Forelimb muscle (tissue), 1 donor: ENCODE measurements around the gene BCL11A. TPM values are rescaled to one million over a fixed set of nuclear protein-coding genes. Genes with fewer than 3 reads are reported as not detected.

Experiments
- DNase-seq: peaks from one replicate; pipeline ENCODE4 v3.0.0-alpha.2; 2013; ENCODE audit warnings: low read depth
- polyA plus RNA-seq: library from polyadenylated mRNA; unstranded; fragments of 120-200 nt; gene quantifications from one replicate; pipeline ENCODE4 v1.2.1, GENCODE V29; 2013; ENCODE audit not compliant: insufficient read length

Gene BCL11A
- polyA plus RNA-seq, 1 donor, result 4.9 TPM

DNA sequence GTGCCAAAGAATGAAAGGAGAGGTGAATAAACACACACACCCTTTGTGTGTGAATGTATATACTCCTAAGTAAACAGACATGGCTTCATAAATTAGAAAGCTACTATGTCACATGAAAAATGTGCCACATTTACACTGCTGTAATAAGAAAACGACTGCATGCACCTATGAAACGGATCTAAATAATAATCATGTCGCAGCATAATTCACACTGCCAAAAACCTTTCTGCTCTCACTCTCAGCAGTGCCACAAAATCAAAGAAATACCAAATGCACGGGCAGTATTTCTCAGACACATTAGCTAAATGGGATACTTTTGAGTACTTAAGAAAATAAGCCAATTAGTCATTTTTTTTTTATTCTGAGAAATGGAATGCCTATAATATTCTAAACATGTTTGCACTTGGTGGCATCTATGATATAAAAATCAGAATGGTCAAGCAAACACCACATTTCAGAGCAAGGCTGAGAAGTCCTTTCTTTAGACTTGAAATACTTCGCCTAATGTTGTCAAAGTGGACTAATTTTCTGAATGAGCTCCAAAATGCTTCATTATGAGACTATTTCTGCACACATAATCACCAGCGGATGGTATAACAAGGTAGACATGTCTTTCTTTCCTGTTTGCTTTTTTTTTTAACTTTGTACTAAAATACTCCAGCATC is 6.6 kb downstream of the BCL11A start:
- DNase-seq, result no peak

DNA sequence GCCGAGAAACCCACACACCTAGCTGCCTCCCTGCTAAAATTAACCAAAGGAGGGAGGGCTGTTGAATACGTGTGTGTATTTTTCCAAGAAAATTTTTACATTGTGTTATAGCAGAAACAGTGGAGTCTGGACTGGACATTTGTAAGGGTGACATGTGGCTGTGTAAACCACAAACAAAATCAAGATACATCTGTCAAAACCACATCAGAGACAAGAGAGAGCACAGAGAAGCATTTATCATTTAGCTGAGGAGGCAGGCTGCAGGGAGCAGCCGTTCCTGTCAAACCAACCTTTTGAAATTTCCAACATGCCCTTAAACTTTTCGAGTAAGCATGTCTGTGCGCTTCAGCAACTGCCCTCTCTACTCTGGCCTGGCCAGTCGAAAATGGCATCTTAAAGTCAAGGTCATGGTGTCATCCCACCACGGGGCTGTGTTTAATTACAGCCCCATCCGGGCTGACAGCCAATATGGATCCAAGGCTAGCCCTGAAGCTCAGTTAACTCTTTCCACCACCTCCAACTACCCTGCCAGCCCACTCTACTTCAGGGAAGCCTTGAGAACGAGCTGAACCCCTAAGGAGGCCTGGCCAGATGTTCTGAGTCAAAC is 8.4 kb downstream of the BCL11A start:
- DNase-seq, result no peak

DNA sequence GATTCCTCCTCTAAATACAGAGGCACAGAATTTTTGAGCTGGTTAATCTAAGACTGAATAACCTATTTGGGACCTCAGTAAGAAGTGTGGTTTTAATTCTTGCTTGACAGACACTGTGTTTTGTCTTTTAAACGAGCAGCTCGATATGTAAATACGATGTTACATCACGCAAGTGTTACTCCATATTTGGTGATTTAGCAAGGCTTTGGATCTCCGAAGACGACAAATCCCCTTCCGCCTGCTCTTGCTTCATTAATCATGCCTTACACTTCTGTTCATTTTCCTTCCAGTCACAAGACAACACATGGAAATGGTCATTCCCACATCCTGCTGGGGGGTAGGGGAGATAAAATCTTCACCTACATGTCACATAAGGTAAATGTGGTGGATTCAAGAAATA is 9.4 kb downstream of the BCL11A start:
- DNase-seq, result no peak

DNA sequence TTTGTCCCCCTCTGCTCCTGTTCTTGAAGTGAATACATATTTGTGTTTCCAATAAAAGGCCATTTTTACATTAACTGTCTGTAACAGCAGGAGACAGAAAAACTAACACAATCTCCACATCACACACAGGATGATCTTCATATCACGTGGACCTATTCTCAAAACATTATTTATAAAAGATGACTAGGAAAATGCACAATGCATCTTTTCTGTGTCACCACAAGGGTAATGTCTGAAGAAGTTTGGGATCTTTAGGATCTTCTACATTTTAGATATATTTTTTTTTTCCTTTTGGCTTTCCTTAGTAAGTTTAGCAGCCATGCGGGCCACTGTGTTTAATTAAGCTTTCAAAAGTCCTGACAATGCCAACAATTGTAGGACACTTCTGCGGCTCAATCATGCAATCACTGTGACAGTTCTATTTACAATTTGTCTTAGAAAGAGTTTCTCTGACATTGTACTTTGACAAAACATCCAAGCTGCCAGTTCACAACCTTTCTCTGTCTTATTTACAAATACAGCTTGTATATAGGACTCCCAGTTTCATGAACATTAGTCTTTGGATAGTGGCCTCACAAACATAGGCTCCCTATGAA is 12.3 kb downstream of the BCL11A start:
- DNase-seq, result no peak

DNA sequence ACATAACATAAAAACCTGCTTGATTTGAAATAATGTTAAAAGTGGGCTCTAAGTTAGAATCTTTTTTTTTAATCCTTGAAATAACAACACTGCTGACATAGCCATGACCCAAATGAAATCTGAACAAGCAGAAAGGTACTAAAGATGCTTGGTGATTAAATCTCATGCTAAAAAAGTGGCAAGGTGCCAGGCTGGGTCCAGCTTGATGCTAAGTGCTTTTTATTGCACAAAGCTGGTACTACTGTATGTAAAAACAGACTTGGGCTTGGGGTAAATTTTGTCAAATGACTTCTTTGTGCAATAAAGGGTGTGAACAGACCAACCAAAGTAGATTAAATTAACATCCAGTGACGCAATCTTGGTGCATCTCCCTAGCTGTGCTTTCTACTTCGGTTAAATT is 13.4 kb downstream of the BCL11A start:
- DNase-seq, result no peak

DNA sequence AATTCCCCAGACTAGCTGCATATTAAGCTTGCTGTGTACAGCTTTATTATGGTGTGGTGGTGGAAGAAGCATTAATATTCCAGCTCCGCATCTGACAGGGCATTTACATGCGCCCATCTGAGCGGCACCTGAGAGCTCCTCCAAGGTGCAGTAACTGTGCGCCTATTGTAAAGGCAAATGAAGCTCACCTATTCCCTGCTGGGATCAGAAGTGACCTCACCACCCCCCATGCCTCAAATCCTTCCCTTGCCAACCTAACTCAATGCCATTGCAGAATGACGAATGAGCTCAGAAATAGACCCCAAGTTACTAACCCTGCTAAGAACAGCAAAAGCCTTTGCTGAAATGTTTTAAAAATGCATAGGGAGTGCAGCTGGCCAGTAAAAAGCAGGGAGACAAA is 14.3 kb downstream of the BCL11A start:
- no peak for DNase-seq

DNA sequence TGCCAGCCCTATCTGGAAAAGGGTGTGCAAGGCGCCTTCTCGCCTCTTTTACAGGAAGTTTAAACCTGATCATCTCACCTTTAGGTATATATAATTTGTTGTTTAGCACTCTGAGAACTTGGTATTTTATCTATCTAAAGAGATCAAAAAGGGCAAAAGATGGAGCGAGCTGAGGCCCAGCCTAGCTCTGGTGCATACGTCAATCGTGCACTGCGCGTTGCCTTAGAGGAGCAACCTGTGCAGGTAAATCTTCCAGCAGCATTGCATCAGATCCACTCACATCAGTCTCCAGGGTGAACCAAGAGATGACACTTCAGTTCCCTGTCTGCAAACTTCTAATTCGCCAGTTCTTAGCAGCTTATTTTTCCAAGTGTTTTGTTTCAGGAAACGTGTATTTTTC is 15.4 kb downstream of the BCL11A start:
- no peak for DNase-seq

DNA sequence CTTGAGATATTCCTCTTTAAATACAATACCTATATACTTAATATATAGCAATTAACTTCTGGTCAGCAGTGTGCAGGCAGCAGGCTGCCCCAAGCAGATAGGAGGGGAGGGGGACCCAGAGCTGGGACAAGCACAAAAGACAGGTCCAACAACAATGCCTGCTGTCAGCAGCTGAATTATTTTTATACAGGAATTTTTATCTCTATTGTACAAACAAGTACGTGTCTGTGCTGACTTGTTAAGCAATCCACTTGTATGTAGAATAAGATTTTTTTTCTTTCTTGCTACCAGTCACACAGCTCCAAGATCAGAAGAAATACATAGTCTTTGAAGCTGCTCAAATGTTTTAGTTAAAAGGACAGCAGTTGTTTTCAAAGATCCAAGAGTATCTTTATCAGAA is 16.7 kb downstream of the BCL11A start:
- DNase-seq, result no peak

DNA sequence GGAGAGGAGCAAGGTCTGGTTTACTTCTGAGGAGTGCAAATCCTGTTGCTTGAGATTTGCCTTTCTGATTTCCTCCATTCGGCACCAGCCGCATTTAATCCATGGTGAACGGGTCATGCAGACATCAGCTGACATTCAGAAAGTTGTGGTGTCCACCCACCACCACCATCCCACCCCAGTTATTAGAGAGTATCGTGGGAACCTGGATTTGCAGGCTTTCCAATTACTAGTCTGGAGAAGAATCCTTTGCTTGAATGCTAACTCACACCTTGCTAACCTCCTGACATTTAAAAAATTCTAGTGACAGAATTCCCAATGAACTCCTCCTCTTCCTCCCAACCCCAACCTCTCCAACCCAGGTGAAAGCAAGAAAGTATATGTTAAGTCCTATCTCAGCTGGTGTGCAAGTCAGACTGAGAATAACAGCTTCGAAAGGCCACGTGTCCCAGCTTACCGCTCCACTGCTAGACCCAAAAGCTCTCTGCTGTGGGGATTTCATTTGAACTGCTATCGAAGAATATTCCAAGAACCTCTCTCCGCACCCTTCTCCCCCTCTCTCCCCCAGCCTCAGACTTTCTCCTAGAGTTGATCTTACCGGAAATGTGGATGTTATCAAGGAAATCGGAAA is 17.7 kb downstream of the BCL11A start:
- no peak for DNase-seq

DNA sequence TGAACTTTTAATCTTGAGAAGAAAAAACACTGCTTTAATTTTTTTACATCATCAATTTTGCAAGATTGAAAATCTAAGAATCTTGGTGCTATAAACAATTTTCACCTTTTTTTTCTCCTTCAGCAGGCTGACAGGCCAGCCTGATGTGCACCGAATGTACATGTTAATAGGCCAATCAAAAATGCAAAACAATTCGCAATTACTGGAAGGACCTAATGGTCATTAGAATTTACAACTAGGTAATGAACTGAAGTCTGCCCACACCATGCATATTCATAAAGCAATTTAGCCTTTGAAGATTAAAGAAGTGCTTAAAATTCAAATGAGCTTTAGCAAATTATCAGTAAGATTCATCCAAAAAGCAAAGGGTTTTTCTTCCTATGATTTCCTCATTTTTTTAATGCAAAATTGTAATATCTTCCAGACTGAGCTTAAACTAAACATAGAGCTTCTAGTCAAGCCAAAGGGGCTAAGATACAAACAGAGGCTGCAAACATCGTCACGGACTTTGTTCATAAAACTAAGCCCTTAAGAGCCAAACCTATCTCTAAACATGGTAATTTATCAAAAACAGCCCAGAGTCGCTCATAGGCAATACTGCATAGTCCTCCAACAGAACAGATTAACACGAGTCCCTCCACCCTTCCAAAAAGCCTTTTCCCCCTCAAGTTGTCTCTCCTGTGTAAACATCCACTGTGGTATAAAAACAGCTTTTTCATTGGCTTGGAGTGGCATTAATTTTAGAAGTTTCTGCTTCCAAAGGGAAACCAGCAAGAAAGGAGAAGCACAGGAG is 18.4 kb downstream of the BCL11A start:
- DNase-seq, result no peak

DNA sequence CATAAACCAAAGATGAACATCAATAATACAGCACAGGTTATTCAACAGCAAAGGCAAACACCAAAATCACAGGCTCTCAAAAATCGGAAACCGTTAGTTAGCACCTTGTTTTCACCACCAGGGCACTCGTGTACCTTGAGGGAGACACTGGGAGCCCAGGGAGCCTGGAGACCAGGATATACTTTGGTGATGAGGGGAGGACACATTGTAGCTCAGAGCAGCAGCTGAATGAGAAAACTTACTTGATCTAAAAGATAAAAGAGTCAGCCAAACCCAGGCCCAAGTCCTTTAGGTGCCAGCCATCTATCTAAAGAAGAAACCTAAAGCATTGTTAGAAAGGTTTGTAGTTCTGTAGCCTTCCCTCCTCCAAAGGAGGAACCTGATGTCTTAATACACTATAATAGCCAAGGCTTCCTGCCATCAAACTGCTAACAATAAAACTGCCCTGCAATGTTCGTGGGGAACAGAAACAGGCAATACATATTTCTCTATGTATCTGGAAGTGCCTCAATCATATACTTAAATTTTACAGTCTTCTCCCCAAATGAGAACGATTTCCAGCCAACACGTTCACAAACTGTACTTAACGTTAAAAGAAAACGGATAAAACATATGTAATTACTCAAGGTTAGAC is 19.3 kb downstream of the BCL11A start:
- DNase-seq, result no peak

DNA sequence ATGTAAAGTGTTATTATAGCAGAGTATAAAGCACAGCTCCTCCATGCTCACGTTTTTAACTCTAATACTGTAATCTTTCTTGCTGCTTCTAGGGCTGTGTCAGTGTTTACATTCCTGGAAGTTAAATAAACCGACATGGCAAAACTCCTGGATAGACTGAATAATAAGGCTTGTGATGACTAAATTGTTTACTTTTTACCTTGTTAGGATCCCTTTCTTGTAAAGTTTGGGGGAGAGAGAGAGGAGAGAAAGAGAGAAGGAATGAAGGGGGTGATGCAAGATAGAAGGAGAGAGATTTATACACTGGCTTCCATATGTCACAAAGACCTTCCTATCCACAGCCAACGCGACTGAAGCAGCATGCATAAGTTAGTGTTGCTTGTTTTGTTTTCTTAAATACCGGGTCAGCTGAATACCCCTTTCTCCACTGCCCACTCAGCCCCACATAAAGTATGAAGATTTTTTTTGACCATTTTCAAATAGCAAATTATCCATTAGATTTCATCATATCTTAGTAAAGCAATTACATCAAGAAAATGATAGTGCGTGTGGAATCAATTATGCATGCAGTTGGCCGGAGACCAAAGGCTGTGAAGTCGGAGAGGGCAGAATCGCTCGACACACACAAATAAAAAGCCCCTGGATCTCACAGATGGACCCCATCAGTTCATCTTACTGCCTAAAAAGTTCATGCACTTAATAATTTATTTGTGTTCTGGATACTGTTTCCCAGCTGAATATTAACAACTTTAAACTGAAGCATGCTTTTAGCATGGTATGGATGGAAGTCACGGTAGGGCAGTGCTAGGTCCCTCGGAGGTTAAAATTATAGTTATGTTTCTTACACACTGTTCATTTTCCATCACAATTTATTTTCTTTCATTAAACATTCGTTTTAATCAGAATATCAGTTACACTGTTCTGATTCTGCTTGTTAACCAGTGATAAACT is 20.1 kb downstream of the BCL11A start:
- no peak for DNase-seq

DNA sequence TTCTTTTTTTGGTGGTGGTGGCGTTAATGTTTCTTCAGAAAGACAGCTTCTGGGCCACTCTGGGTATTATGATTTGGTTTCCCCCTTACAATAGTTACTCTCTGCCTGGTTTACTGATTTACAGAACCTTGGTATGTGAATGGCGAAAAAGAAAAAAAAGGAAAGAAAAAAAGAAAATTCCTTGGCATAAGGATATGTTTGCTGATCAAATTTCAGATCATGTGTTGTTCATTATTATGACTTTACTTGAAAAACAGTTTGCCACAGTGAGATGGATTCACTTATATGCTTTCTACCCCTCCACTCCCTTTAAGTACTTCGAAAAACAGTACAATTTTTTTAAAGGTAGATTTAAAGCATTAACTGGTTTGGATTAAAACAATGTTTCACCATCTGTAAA is 21.0 kb downstream of the BCL11A start:
- no peak for DNase-seq

DNA sequence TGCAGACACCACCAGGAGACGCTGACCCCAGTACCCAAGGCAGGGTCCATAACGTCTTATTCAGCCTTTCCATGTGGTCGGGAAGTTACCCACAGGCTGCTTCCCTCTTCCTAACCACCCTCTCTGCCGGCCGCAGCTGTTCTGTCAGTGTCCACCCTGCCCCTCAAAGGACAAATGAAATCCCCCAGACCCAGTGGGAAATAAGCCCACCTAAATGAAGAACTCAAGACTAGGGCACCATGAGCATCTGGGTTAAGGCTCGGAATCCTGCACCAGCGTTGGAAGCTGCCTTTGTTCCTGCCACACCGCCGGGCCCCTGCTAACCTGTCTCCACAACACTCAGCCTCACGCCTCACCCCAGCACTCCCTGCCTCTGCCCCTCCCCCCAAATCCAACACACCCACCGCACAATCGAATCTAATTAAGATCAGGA is 21.7 kb downstream of the BCL11A start:
- no peak for DNase-seq

DNA sequence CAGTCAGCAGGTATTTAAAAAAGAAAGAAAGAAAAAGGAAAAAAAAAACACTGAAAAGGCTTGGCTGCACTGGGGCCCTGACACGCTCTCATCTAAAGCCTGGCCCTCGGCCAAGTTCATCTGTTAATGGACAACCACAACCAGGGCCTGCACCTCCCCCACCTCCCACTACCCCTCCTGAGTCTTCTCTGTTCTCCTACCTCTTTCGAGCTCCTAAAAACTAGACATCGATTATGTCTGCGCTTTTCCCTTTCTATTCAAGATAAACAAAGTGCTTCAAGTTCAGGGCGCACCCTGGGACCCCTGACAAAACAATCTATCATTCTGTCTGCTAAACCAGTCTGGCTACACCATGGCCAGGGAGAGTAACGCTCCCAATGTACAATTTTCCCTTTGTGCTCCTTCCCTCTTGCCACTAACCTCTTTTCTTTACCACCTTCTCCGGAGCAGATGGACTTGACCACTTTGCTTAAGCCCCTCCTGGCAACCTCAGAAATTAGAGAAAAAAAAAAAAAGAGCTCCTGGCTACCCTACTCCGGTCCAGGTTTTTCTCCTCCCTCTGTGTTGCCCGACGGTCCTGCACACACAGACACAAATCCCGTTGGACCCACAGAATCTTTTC is 22.7 kb downstream of the BCL11A start:
- DNase-seq, result no peak

DNA sequence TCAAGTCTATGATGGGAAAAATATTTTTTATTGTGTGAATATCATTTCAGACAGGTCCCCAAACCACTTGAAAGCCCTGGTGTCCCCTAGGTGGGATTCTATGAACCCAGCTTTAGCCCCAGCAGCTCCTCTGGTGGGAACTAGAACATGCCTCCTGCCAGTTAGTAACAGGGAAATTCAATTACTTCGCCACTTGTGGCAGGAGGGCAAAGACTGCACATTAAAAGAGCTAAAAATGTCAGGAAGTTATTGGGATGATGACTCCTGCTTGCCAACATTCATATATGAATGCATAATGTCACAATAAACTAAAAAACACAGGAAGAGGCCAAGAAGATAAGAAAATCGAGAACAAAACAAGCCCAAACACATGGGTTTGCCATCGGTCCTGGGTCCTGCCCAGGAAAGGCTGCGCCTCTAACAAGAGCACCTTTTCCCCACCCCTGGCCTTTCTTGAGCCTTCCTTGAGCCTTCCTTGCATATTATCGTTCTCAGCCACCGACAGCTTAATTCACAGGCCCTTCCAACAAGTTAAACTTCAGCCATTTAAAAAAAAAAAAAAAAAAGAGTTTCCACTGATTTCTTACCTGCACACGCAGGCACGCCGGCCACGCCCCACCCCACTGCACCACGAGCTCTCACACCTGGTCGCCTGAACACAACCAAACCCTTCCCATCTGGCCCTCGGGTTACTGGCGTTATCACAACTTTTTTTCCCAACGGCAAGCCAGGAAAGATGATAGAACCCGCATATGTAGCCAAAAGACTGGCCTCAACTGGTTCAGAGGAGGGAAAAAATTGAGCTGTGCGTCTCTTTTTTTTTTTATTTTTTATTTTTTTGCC is 23.4 kb downstream of the BCL11A start:
- DNase-seq, result no peak

DNA sequence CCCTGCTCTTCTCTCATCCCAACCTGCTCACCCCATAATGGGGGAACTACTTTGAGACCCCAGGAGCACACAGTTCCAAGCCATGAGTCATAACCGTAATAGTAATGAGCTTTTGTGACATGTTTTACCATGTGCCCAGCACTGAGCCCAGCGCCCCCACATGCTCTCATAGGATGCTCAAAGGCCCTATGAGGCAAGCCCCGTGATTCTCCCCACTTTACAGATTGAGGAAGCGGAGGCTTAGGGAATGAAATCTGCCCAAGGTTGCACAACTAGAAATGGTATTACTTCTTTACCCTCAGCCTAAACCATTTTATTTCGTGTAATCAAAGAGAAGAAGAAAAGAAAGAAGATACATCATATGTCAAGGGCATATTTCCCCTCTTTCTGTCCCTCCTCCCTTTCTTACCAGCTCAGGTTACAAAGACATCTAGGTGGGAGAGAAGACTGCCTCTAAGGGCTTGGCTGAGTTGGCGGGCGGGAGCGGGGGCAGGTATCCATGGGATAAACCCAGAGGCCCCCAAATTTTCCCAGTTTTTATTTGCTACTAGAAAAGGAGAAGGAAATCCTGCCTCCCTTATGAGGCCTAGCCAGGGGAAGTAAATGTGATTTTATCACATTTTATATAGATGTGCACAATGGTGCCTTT is 24.2 kb downstream of the BCL11A start:
- no peak for DNase-seq

DNA sequence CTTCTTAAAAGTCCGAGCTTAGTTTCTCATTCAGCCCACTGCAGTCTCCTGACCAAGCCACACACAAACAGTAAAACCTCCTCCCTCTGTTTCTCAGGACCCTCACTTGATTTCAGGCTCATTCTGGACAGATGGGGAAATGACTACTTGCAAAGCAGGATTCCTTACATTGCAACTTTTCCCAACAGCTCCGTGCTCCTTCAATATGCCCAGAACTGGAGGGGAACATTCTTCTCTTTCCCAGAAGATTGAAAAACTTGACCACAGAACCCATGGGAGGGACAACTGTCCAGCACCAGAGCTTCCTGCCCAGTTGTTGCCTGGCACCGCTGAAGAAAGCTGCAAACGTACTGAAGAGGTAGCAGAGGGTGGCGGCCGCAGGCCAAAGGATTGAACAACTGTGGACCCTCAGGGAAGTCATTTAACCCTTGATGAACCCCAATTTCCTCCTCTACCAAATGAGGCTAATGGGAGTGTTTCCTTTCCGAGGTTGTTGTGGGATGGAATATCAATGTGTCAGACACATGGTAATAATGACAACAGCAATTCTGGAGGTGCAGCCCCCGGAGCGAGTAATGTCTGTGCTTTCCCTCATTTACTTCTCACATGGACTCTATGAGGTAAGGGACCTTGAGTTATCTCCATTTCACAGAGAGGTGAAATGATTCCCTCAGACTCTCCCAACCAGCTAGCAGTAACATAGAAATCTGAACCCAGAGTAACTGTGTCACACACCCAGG is 25.0 kb downstream of the BCL11A start:
- DNase-seq, result no peak
